H9 (cell line): ENCODE results near the gene EXOC3L4. TPM values are rescaled to one million over a fixed set of nuclear protein-coding genes. Genes with fewer than 3 reads are reported as not detected.

Experiments
- DNase-seq: peaks from one replicate; pipeline ENCODE4 v3.0.0-alpha.2; 2017
- H2AFZ ChIP-seq: one replicate; pipeline ENCODE4 v1.6.1; 2013; ENCODE audit warnings: mild to moderate bottlenecking, low read length, control low read depth, moderate library complexity
- H2AK5ac ChIP-seq: 2 replicates; pipeline ENCODE4 v1.6.1; 2013; ENCODE audit warnings: low read length, control low read depth, mixed read lengths; ENCODE audit not compliant: insufficient read length
- H2BK120ac ChIP-seq: one replicate; pipeline ENCODE4 v1.6.1; 2013; ENCODE audit warnings: low read depth, mild to moderate bottlenecking, low read length, control low read depth, inconsistent platforms; ENCODE audit not compliant: poor library complexity, severe bottlenecking
- H2BK12ac ChIP-seq: 2 replicates; pipeline ENCODE4 v1.6.1; 2013; ENCODE audit warnings: low read length, control low read depth, mixed read lengths, low read depth; ENCODE audit not compliant: insufficient read length
- H2BK15ac ChIP-seq: 2 replicates; pipeline ENCODE4 v1.6.1; 2013; ENCODE audit warnings: low read depth, low read length, control low read depth
- H2BK20ac ChIP-seq: one replicate; pipeline ENCODE4 v1.6.1; 2013; ENCODE audit warnings: low read depth, mild to moderate bottlenecking, low read length, control low read depth, inconsistent platforms; ENCODE audit not compliant: poor library complexity, severe bottlenecking
- H2BK5ac ChIP-seq: 2 replicates; pipeline ENCODE4 v1.6.1; 2013; ENCODE audit warnings: low read length, control low read depth, mixed read lengths; ENCODE audit not compliant: insufficient read length
- H3K14ac ChIP-seq: 2 replicates; pipeline ENCODE4 v1.6.1; 2013; ENCODE audit warnings: low read length, control low read depth; ENCODE audit not compliant: insufficient read depth
- H3K18ac ChIP-seq: 2 replicates; pipeline ENCODE4 v1.6.1; 2013; ENCODE audit warnings: low read depth, mild to moderate bottlenecking, mixed read lengths, low read length, control low read depth; ENCODE audit not compliant: insufficient read length
- H3K23ac ChIP-seq: 2 replicates; pipeline ENCODE4 v1.6.1; 2013; ENCODE audit warnings: low read length, control low read depth, mixed read lengths, low read depth; ENCODE audit not compliant: insufficient read length
- H3K23me2 ChIP-seq: 2 replicates; pipeline ENCODE4 v1.6.1; 2013; ENCODE audit warnings: low read depth, mild to moderate bottlenecking, mixed read lengths, low read length, control low read depth; ENCODE audit not compliant: insufficient read length, poor library complexity, severe bottlenecking
- H3K27ac ChIP-seq: 2 replicates; pipeline ENCODE4 v1.5.1; 2013; ENCODE audit warnings: low read length, control low read depth, mixed read lengths, low read depth; ENCODE audit not compliant: insufficient read length
- H3K27me3 ChIP-seq: 2 replicates; pipeline ENCODE4 v1.6.1; 2013; ENCODE audit warnings: low read length, control low read depth, inconsistent platforms; ENCODE audit not compliant: insufficient read depth
- H3K4ac ChIP-seq: 2 replicates; pipeline ENCODE4 v1.6.1; 2013; ENCODE audit warnings: low read depth, mild to moderate bottlenecking, control low read depth, inconsistent platforms, low read length, moderate library complexity
- H3K4me1 ChIP-seq: 2 replicates; pipeline ENCODE4 v1.6.1; 2013; ENCODE audit warnings: low read length, control low read depth, inconsistent platforms; ENCODE audit not compliant: insufficient read depth
- H3K4me2 ChIP-seq: 2 replicates; pipeline ENCODE4 v1.6.1; 2013; ENCODE audit warnings: low read length, control low read depth, mixed read lengths; ENCODE audit not compliant: insufficient read length, insufficient read depth
- H3K56ac ChIP-seq: 2 replicates; pipeline ENCODE4 v1.6.1; 2013; ENCODE audit warnings: low read depth, mild to moderate bottlenecking, mixed read lengths, low read length, control low read depth; ENCODE audit not compliant: insufficient read length
- H3K79me1 ChIP-seq: 2 replicates; pipeline ENCODE4 v1.6.1; 2013; ENCODE audit warnings: low read depth, mild to moderate bottlenecking, moderate library complexity, low read length, control low read depth, inconsistent platforms; ENCODE audit not compliant: insufficient read depth, poor library complexity, severe bottlenecking
- H3K79me2 ChIP-seq: 2 replicates; pipeline ENCODE4 v1.6.1; 2013; ENCODE audit warnings: low read length, control low read depth, inconsistent platforms; ENCODE audit not compliant: insufficient read depth
- H3K9ac ChIP-seq: 2 replicates; pipeline ENCODE4 v1.6.1; 2013; ENCODE audit warnings: low read length, control low read depth, mixed read lengths; ENCODE audit not compliant: insufficient read length; ENCODE audit errors: extremely low read depth
- H3K9me3 ChIP-seq: one replicate; pipeline ENCODE4 v1.6.1; 2013; ENCODE audit warnings: low read depth, low read length, inconsistent platforms; ENCODE audit not compliant: control insufficient read depth
- H3T11ph ChIP-seq: one replicate; pipeline ENCODE4 v1.6.1; 2013; ENCODE audit warnings: mild to moderate bottlenecking, low read length, control low read depth, inconsistent platforms
- H4K20me1 ChIP-seq: one replicate; pipeline ENCODE4 v1.6.1; 2013; ENCODE audit not compliant: control insufficient read depth, insufficient read length, insufficient read depth
- H4K5ac ChIP-seq: 2 replicates; pipeline ENCODE4 v1.6.1; 2013; ENCODE audit warnings: low read depth, mild to moderate bottlenecking, mixed read lengths, low read length, control low read depth; ENCODE audit not compliant: insufficient read length
- H4K8ac ChIP-seq: replicated peaks from 2 replicates; pipeline ENCODE4 v1.6.1; 2013; ENCODE audit warnings: low read length, control low read depth, mixed read lengths, low read depth; ENCODE audit not compliant: insufficient read length
- H4K91ac ChIP-seq: 2 replicates; pipeline ENCODE4 v1.6.1; 2013; ENCODE audit warnings: low read depth, mild to moderate bottlenecking, moderate library complexity, mixed read lengths, low read length, control low read depth; ENCODE audit not compliant: insufficient read length
- H3K27ac Mint-ChIP-seq, 3 experiments: 2 replicates in 2 of 3; 3 replicates in 1 of 3; pipeline ENCODE4 v1.8.0; 2020 to 2021; ENCODE audit warnings: mixed read lengths in 3 of 3, mild to moderate bottlenecking in 1 of 3, moderate library complexity in 1 of 3
- H3K27me3 Mint-ChIP-seq: 2 replicates; pipeline ENCODE4 v1.8.0; 2021; ENCODE audit warnings: low read depth, mild to moderate bottlenecking, moderate library complexity, mixed read lengths
- H3K36me3 Mint-ChIP-seq, 3 experiments: 2 replicates in 2 of 3; 3 replicates in 1 of 3; pipeline ENCODE4 v1.8.0; 2020 to 2021; ENCODE audit warnings: low read depth in 3 of 3, mixed read lengths in 3 of 3; ENCODE audit not compliant: insufficient read depth in 1 of 3
- H3K4me1 Mint-ChIP-seq, 2 experiments: 2 replicates each; pipeline ENCODE4 v1.8.0; 2020; ENCODE audit warnings: mixed read lengths in 2 of 2
- H3K4me3 Mint-ChIP-seq, 2 experiments: 2 replicates in 1 of 2; 3 replicates in 1 of 2; pipeline ENCODE4 v1.8.0; 2020 to 2021; ENCODE audit warnings: mild to moderate bottlenecking in 2 of 2, mixed read lengths in 2 of 2, moderate library complexity in 1 of 2
- H3K9me3 Mint-ChIP-seq, 2 experiments: 2 replicates in 1 of 2; 3 replicates in 1 of 2; pipeline ENCODE4 v1.8.0; 2020; ENCODE audit warnings: mild to moderate bottlenecking in 2 of 2, mixed read lengths in 2 of 2, moderate library complexity in 1 of 2
- CTCF ChIP-seq: fragments of 200-600 bp; sonication (generic); conservative IDR thresholded peaks from 3 replicates; pipeline ENCODE4 v1.8.0; 2021; ENCODE audit warnings: antibody characterized with exemption, mild to moderate bottlenecking
- WGBS: extraction: QIAGEN DNeasy Blood & Tissue Kit; methylation state at CpG from one replicate; pipeline ENCODE4 v1.1.7; 2013; ENCODE audit warnings: missing lambda C conversion rate, low lambda C conversion rate, mixed read lengths; ENCODE audit not compliant: insufficient read length; ENCODE audit errors: extremely low coverage; 5-methylcytosine and 5-hydroxymethylcytosine counted together
- total RNA-seq: library from RNA; stranded (reverse); gene quantifications from 2 replicates; pipeline ENCODE4 v1.2.1, GENCODE V29; 2021

EXOC3L4 gene
- total RNA-seq, 1 experiment from 2014 or later = 0.42 TPM

- Mint-ChIP-seq H3K4me1 (peaks cover 3 to 14% of the 10 kb centered on the region in 2 experiments; a peak in 3 of 4 replicates), H3K27me3 (peaks cover 13% of the 10 kb centered on the region), H3K9me3 (no peaks in the 10 kb centered on the region; a peak in 1 of 5 replicates), H3K4me3 (no peak overlapping the region), H3K27ac (no peak overlapping the region), H3K36me3 (peaks cover 9 to 31% (median 17%) of the 10 kb centered on the region in 3 experiments; a peak in 6 of 7 replicates)
- no peak overlapping the region for H2AFZ ChIP-seq
- H3K4me1 ChIP-seq = no peaks in the 10 kb centered on the region
- H3K14ac ChIP-seq = no peak overlapping the region
- no peak overlapping the region for H2AK5ac ChIP-seq
- H2BK15ac ChIP-seq = no peak overlapping the region
- H3T11ph ChIP-seq = no peak overlapping the region
- H4K20me1 ChIP-seq = peaks cover 4% of the 10 kb centered on the region
- no peak overlapping the region for H2BK5ac ChIP-seq
- no peak overlapping the region for H3K56ac ChIP-seq
- no peak overlapping the region for H2BK120ac ChIP-seq
- H3K23ac ChIP-seq = no peak overlapping the region
- H3K27ac ChIP-seq = no peak overlapping the region
- no peak for DNase-seq
- no peak overlapping the region for H3K18ac ChIP-seq
- no peaks in the 10 kb centered on the region for H3K23me2 ChIP-seq
- no peak overlapping the region for H4K91ac ChIP-seq
- TF ChIP-seq CTCF = no peak
- H2BK12ac ChIP-seq = no peak overlapping the region
- no peaks in the 10 kb centered on the region for H3K79me2 ChIP-seq
- no peaks in the 10 kb centered on the region for H3K27me3 ChIP-seq
- no peaks in the 10 kb centered on the region for H3K79me1 ChIP-seq
- no peaks in the 10 kb centered on the region for H3K9me3 ChIP-seq
- no CpG with 5 or more reads among the region's 9 CpGs for WGBS
- H3K4ac ChIP-seq = no peak overlapping the region
- no peak overlapping the region for H3K4me2 ChIP-seq
- H2BK20ac ChIP-seq = no peak overlapping the region
- H4K8ac ChIP-seq = no peak overlapping the region
- H4K5ac ChIP-seq = no peak overlapping the region
- H3K9ac ChIP-seq = no peak overlapping the region
Measured at GRCh38 chr14:103131580-103131979, 37.1 kb downstream of the EXOC3L4 start.
